Ramos (cell line): ENCODE results near the gene LGALS3.
"Not testable (repeated sequence)": the region's sequence is repeated elsewhere in the genome, so short reads cannot be mapped to it uniquely, and the experiment has no call there.

ENCODE experiments used
- in situ Hi-C: fragments of 300-500 bp; cut with MboI; formaldehyde crosslinking; loops from one replicate; pipeline ENCODE4 v1.14.3; 2022; ENCODE audit warnings: low sequenced_read_pairs; ENCODE audit not compliant: unreplicated experiment

The LGALS3 gene

GRCh38 chr14:55129086-55129427 is at the start of gene LGALS3:
TSS of gene LGALS3 (plus strand) at chr14:55129252. CDS start at chr14:55137374, 8,122 bp downstream.
- in situ Hi-C loops = no loop called here

DNA sequence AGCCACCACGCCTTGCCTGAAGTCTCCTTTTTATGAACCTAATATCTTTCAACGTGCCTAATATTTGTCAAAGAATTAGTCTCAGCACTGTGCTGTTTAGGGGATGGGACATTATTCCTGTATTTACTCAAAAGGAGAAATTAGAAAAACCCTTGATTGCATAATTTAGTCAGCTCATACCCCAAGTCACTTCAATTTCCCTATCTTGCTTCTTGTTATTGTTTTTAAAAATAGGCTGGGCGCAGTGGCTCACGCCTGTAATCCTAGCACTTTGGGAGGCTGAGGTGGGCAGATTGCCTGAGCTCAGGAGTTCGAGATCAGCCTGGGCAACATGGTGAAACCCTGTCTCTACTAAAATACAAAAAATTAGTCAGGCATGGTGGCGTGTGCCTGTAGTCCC is 49.1 kb upstream of the LGALS3 start:
- in situ Hi-C loops = not testable (repeated sequence)

GRCh38 chr14:55084401-55085059 is 44.5 kb upstream of the LGALS3 start:
- in situ Hi-C loops = no loop called here

- in situ Hi-C loops = no loop called here
Observed at GRCh38 chr14:55085060-55085660, 43.9 kb upstream of the LGALS3 start.

GRCh38 chr14:55086938-55087337 is 42.1 kb upstream of the LGALS3 start:
- in situ Hi-C loops = no loop called here

GRCh38 chr14:55088356-55088755 is 40.7 kb upstream of the LGALS3 start:
- in situ Hi-C loops = no loop called here

DNA sequence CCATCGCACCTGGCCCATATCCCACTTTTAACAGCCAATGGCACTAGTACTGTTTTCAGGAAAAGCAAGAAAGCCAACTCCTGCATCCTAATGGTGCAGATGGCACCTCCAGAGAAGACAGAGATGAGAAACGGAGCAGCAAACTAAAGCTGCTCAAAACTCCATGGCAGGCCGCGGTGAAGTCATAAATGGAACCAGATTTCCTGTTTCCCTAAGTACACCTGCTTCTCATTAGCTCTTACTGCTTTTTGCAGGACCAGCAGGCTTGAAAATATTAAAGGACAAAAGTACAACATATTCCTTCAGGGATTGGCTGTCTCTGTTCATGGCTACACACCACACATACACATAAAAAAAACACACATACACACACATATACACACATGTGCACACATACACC is 36.7 kb upstream of the LGALS3 start:
- in situ Hi-C loops = loop anchor here (5.0 kb wide), 1 partner anchor 65 kb away; no protein-coding TSS in a partner anchor

DNA sequence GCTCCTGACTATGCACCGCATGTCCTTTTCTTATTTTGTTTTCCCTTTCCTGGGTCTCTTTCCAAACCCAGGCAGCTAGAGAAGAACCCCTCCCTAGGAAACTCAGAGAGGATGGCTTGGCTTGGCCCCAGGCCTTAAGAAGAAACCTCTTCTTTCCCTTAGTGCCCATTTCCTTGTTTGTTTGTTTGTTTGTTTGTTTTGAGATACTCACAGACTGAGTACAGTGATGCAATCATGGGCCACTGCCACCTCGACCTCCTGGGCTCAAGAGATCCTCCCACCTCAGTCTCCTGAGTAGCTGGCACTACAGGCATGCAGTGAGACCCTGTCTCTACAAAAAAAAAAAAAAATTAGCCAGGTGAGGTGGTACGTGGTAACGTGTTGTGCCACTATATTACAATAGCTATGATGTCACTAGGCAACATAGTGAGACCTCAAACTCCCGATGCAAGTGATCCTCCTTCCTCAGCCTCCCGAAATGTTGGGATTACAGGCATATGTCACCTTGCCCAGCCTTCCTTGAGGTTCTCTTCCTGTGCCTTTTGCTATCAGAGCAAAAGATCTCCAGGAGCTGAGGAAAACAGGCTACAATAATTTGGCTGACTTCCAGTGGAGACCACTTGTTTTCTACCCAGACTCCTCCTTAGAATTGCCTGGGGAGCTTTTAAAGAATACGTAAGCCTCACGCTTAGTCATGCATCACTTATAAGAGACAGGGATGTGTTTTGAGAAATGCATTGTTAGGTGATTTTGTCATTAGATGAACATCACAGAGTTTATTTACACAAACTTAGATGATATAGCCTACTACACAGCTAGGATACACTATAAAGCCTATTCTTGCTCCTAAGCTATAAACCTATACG is 34.5 kb upstream of the LGALS3 start:
- in situ Hi-C loops = loop anchor here (5.0 kb wide), 1 partner anchor 63 kb away; no protein-coding TSS in a partner anchor

GRCh38 chr14:55097881-55098560 is 31.0 kb upstream of the LGALS3 start:
- in situ Hi-C loops = no loop called here

- in situ Hi-C loops = no loop called here
Observed at GRCh38 chr14:55098561-55098898, 30.5 kb upstream of the LGALS3 start.

GRCh38 chr14:55099756-55100155 is 29.3 kb upstream of the LGALS3 start:
- in situ Hi-C loops = no loop called here

- in situ Hi-C loops = no loop called here
Observed at GRCh38 chr14:55101698-55102097, 27.4 kb upstream of the LGALS3 start.

- in situ Hi-C loops = no loop called here
Observed at GRCh38 chr14:55102141-55102621, 26.9 kb upstream of the LGALS3 start.

GRCh38 chr14:55103005-55103640 is 25.9 kb upstream of the LGALS3 start:
- in situ Hi-C loops = no loop called here

GRCh38 chr14:55103971-55104954 is 24.8 kb upstream of the LGALS3 start:
- in situ Hi-C loops = no loop called here

DNA sequence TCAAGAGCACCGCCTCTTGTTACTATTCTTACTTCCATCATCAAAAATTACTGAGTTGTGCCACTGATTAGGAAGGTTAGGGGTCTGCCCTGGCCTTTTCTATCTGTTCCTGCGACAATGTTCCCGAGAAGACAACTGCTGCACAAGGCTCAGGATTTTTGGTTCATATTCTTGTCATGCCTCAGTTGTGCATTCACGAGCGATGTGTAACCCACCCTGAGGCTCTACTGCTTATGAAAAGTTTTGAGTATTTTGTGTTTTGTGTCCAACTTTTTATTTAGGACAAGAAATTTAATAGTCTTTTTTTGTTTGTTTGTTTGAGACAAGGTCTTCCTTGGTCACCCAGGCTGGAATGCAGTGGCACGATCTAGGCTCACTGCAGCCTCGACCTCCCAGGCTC is 23.1 kb upstream of the LGALS3 start:
- in situ Hi-C loops = no loop called here

- in situ Hi-C loops = no loop called here
Observed at GRCh38 chr14:55107766-55108554, 21.1 kb upstream of the LGALS3 start.

DNA sequence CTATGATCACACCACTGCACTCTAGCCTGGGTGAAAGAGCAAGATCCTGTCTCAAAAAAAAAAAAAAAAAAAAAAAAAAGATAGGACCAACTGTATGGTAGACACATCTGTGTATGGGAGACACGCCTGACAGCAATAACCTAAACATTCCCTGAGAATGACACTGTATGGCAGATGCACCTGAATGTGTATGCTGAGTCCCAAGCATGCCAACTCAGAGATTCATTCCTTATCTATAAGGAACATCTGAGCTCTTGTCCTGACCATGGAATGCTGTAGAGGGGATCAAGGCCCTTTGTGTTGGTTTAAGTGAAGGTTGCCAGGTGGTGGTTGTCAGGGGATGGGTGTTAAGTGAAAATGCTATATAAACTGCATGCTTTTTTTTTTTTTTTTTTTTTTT is 19.2 kb upstream of the LGALS3 start:
- in situ Hi-C loops = no loop called here
